ENCODE results near the gene ERO1A.

The ERO1A gene

GRCh38 chr14:52694761-52695480 is 437 bp downstream of the ERO1A start:
- DNase-seq (ENCODE audit: low read depth): peak; percentile 69

GRCh38 chr14:52693532-52693931 is 1.8 kb downstream of the ERO1A start:
- no peak for DNase-seq (ENCODE audit: low read depth)

GRCh38 chr14:52693036-52693435 is 2.3 kb downstream of the ERO1A start:
- DNase-seq (ENCODE audit: low read depth): no peak

- DNase-seq (ENCODE audit: low read depth): peak; percentile 77
Measured at GRCh38 chr14:52692248-52692962, 3.0 kb downstream of the ERO1A start.

- DNase-seq (ENCODE audit: low read depth): no peak
Measured at GRCh38 chr14:52690983-52691760, 4.2 kb downstream of the ERO1A start.

GRCh38 chr14:52686176-52686575 is 9.2 kb downstream of the ERO1A start:
- no peak for DNase-seq (ENCODE audit: low read depth)

GRCh38 chr14:52683985-52684520 is 11.3 kb downstream of the ERO1A start:
- no peak for DNase-seq (ENCODE audit: low read depth)

GRCh38 chr14:52678591-52678990 is 16.8 kb downstream of the ERO1A start:
- DNase-seq (ENCODE audit: low read depth): no peak

- DNase-seq (ENCODE audit: low read depth): no peak
Measured at GRCh38 chr14:52663850-52664249, 31.5 kb downstream of the ERO1A start.

GRCh38 chr14:52661314-52661713 is 34.0 kb downstream of the ERO1A start:
- DNase-seq (ENCODE audit: low read depth): no peak

GRCh38 chr14:52660832-52661231 is 34.5 kb downstream of the ERO1A start:
- no peak for DNase-seq (ENCODE audit: low read depth)

- no peak for DNase-seq (ENCODE audit: low read depth)
Measured at GRCh38 chr14:52660325-52660724, 35.0 kb downstream of the ERO1A start.

- no peak for DNase-seq (ENCODE audit: low read depth)
Measured at GRCh38 chr14:52656905-52657304, 38.5 kb downstream of the ERO1A start.

- DNase-seq (ENCODE audit: low read depth): no peak
Measured at GRCh38 chr14:52650774-52651173, 44.6 kb downstream of the ERO1A start.

- no peak for DNase-seq (ENCODE audit: low read depth)
Measured at GRCh38 chr14:52649511-52649910, 45.8 kb downstream of the ERO1A start.

GRCh38 chr14:52641745-52642144 is 53.6 kb downstream of the ERO1A start:
- no peak for DNase-seq (ENCODE audit: low read depth)

GRCh38 chr14:52640137-52640536 is 55.2 kb downstream of the ERO1A start:
- no peak for DNase-seq (ENCODE audit: low read depth)

- no peak for DNase-seq (ENCODE audit: low read depth)
Measured at GRCh38 chr14:52619687-52620086, 75.7 kb downstream of the ERO1A start.

GRCh38 chr14:52618602-52619001 is 76.8 kb downstream of the ERO1A start:
- DNase-seq (ENCODE audit: low read depth): no peak

- DNase-seq (ENCODE audit: low read depth): no peak
Measured at GRCh38 chr14:52610187-52610586, 85.2 kb downstream of the ERO1A start.

GRCh38 chr14:52609445-52610044 is 85.8 kb downstream of the ERO1A start:
- no peak for DNase-seq (ENCODE audit: low read depth)

- no peak for DNase-seq (ENCODE audit: low read depth)
Measured at GRCh38 chr14:52607061-52607460, 88.3 kb downstream of the ERO1A start.
